Islet precursor cell (in vitro differentiated cells): ENCODE measurements around the gene SLC43A2.
A peak's percentile ranks its signal among the peaks of the same experiment; 100 is the strongest.

Experiments used
- DNase-seq: peaks from one replicate; pipeline ENCODE4 v3.0.0-alpha.2; 2018

Gene SLC43A2

GRCh38 chr17:1643293-1643998, 14.8 kb upstream of the SLC43A2 start:
- DNase-seq: peak; percentile 92

GRCh38 chr17:1641065-1641403, 12.4 kb upstream of the SLC43A2 start:
- DNase-seq: peak; percentile 61

DNA sequence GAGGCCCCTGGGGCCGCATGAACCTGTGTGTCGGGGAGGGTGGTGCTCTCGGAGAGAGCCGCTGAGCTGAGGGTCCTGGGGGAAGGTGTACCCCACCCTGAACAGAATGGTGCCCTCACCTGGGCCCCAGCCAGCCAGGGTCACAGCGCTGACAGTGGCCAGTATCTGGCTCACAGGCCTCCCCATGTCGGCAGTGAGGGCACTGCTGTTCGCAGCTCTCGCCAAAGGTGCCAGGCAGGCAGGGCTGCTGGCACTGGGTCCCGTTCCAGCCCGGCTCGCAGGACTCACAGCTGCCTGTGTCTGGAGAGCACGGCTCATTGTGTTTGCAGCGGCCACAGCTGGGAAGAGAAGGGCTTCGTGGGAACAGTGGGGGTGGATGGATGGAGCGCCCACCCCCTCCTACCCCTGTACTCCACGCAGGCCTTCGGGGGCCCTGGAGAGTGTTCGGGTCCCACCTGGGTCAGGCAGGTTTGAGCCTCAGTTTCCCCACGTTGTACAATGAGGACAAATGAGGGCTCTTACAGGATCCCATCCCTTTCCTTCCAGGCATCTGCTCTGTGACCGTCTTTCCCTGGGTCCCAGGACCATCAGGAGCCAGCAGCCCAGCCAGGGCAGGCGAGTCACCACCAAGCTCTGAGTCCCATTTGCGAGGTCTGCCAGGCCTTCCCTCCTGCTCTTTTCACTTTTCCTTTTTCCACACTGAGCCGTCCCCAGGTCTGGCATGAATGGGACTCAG, 11.9 kb upstream of the SLC43A2 start:
- peak; percentile 78 for DNase-seq

GRCh38 chr17:1639549-1640180, 11.0 kb upstream of the SLC43A2 start:
- peak; percentile 73 for DNase-seq

DNA sequence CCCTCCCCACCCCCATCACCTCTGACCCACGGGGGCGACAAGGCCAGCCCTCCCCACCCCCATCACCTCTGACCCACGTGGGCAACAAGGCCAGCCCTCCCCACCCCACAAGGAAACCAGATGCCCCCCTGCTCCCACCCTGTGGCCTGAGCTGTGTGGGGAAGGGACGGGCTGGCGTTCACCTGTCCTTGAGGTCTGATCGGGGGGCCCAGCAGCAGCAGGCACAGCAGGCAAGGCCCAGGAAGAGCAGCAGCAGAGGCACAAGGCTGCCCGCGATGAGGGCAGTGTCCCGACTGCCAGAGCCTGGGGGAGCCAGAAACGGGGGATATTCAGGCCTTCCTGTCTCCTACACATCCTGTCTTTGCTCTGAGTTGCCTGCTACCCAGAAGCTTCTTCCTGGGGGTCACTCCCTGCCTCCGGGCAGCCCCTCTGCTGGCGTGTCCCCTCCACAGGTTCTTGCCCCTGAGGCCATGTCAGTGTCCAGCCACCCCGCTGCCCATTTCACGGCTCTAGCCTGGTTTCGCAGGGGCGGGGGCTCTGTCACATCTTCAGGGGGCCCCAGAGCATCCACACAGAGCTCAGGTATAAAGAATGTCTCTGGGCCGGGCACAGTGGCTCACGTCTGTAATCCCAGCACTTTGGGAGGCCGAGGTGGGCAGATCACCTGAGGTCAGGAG, 10.1 kb upstream of the SLC43A2 start:
- DNase-seq: peak; percentile 60

- DNase-seq: no peak
Observed at GRCh38 chr17:1638171-1638590, 9.5 kb upstream of the SLC43A2 start.

DNA sequence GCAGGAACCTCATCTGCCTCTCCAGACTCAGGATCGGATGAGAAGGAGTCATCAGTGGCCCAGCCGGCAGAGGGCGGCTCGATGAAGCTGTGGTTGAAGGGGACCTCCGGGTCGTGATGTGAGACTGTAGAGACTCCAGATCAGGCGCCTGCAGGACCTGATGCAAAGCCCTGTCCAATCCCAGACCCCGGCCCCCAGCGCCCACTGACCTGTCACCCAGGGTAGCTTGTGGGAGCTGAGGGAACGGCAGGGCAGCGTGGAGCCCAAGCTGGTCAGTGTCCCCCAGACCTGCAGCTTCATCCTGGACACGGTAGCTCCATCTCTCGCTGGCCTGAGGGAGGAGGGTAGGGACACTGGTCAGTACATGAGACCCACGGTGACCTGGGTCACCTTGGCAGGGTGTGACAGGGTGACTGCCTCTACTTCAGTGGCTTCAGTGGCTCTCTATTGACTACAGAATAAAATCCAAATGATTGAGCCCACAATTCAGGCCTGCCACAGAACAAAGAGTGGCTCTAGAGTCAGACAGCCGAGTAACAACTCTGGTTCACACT, 8.2 kb upstream of the SLC43A2 start:
- DNase-seq: no peak

DNA sequence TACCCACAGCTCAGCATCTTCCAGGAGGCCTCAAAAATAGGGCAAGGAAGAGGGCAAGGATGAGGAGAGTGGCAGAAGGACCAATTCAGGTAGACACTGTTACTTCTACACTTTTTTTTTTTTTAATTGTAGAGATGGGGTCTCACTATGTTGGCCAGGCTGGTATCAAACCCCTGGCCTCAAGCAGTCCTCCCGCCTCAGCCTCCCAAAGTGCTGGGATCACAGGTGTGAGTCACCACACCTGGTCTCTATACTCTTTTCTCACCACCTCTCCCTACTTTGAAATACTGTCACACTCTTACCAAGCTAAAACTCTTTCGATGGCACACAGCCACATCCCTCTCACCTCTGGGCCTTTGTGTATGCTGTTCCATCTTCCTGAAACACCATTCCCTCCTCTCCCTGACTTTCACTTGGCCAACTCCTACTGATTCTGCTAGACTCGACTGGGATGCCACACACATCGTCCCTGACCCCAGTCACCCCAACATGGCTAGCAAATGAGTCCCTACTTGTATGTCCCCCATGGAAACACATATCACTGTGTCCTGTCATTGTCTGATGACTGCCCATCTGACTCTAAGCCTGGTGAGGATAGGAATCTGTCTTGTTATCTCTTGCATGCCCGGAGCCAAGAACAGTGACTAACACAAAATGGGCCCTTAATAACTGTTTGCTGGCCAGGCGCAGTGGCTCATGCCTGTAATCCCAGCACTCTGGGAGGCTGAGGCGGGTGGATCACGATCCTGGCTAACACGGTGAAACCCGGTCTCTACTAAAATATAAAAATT, 7.2 kb upstream of the SLC43A2 start:
- DNase-seq: no peak

GRCh38 chr17:1634841-1635650, 6.4 kb upstream of the SLC43A2 start:
- DNase-seq: no peak

DNA sequence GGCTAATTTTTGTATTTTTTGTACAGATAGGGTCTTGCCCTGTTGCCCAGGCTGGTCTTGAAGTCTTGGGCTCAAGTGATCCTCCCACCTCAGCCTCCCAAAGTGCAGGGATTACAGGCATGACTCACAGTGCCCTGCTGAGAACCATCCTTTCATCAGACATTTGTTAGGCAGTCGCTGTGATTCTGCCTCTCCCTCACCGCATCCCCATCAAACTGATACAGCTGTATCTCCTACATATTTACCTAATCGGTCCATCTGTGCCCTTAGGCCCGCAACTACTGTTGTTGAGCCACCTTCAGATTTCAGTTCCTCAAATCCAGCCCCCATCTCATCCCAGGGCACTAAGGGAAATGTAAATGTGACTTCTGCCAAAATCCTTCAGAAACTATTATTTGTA, 2.0 kb upstream of the SLC43A2 start:
- peak; percentile 62 for DNase-seq

- DNase-seq: peak; percentile 90
Observed at GRCh38 chr17:1629504-1630310, 1.1 kb upstream of the SLC43A2 start.

- peak; percentile 100 for DNase-seq
Observed at GRCh38 chr17:1628856-1629503, 346 bp upstream of the SLC43A2 start.

GRCh38 chr17:1627182-1627981, 1.3 kb downstream of the SLC43A2 start:
- peak; percentile 72 for DNase-seq

DNA sequence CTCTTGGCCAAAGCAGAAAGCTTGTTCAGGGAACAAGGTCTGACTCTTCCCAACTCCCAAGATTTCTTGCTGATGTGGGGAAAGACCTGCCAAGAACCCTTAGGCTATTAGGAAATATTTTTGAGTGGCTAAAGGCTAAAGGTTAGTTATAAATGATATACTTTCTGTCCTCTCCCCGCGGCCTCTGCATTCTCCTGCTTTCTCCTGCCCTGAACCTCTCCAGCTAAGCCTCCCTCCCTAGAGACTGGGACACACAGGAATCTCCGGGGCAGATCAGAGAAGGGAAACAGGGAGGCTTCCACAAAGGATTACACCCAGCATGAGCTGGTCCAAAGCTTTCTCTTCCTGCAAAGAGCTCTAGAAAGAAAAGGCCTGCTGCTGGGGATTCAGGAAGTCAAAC, 2.3 kb downstream of the SLC43A2 start:
- DNase-seq: peak; percentile 55

DNA sequence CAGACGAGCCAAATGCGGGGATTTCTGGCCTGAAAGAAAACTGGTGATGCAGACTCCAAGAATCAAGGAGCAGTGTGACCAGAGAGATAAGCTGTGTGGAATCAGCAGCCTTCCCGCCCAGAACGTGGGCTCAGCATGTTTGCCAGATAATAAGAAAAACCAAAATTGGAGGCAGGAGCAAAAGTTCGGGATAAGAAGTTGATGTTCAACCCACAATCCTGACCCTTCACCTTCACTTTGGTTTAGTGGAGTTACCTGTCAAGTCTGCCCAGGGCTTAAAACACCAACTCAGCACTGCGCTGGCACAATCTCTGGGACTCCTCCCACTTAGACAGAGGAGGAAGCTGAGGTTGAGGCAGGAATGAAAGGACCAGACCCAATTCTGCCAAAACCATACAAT, 3.1 kb downstream of the SLC43A2 start:
- no peak for DNase-seq

- DNase-seq: no peak
Observed at GRCh38 chr17:1625053-1625452, 3.6 kb downstream of the SLC43A2 start.

GRCh38 chr17:1624650-1625049, 4.0 kb downstream of the SLC43A2 start:
- DNase-seq: no peak

DNA sequence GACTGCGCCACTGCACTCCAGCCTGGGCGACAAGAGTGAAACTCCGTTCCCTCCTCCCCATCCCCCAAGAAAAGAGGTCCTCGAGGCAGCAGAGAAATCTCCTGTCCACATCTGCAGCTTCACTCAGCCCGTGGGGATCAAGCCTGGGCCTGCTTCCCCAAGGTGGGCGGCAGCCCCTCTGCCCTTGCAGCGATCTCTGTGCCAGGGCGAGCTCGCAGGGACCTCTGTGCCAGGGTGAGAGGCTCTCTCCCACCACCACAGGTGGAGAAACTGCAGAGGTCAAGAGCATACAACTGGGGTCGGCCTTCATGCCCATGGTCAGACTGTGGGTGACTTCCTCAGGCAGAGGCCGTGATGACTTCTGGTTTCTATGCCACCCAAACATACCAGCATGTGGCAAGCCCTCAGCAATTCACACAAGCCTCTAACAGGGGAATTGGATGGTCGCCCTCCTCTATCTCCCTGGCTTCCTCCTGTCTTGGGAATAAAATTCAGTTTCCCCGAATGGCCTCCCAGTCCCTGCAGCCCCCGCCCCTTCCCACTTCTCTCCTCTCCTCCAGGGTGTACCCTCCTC, 5.5 kb downstream of the SLC43A2 start:
- no peak for DNase-seq
